Mucosa of descending colon (tissue), 3 donors: ENCODE results near the gene CCNYL1. TPM values are rescaled to one million over a fixed set of nuclear protein-coding genes. Genes with fewer than 3 reads are reported as not detected.
A peak's percentile ranks its signal among the peaks of the same experiment; 100 is the strongest.

Source experiments
- ATAC-seq: fragments of 200-7000 bp; cut with Tn5 transposase; one replicate; pipeline ENCODE4 v1.9.1; 2020; ENCODE audit warnings: mild to moderate bottlenecking, moderate library complexity
- DNase-seq, 3 donors: peaks; one replicate each; pipeline ENCODE4 v3.0.0-alpha.2; 2020
- H3K36me3 ChIP-seq: fragments of 200-600 bp; one replicate; pipeline ENCODE4 v1.8.0; 2021; ENCODE audit warnings: low read depth, mild to moderate bottlenecking
- H3K4me1 ChIP-seq: fragments of 200-600 bp; one replicate; pipeline ENCODE4 v1.8.0; 2021; ENCODE audit warnings: low read depth, mild to moderate bottlenecking
- H3K4me3 ChIP-seq: fragments of 200-600 bp; one replicate; pipeline ENCODE4 v1.8.0; 2021; ENCODE audit warnings: mild to moderate bottlenecking
- H3K9me3 ChIP-seq: fragments of 200-600 bp; one replicate; pipeline ENCODE4 v1.8.0; 2021; ENCODE audit warnings: mild to moderate bottlenecking
- CTCF ChIP-seq: fragments of 200-600 bp; IDR thresholded peaks from one replicate; pipeline ENCODE4 v1.8.0; 2022; ENCODE audit warnings: antibody characterized with exemption, mild to moderate bottlenecking
- intact Hi-C, 2 donors: fragments of 100-400 bp; cut with DNase I in 1 of 2; cut with micrococcal nuclease in 1 of 2; formaldehyde crosslinking; loops; one replicate each; pipeline versions ENCODE4 v1.11.0 to v1.11.1; 2022; cut with DNase I, micrococcal nuclease
- total RNA-seq, 3 donors: library from RNA; stranded (reverse); fragmentation: NEBNext Ultra II Directional in 2 of 3; extraction: Animal tissue kit (Norgen Biotek cat#: 25700) in 2 of 3; gene quantifications; one replicate each; pipeline versions ENCODE4 v1.2.1 to v1.2.4, GENCODE V29; 2021 to 2023
- donor health status: DM: no; HTN: no; CAD: no; lungs with moderate emphysema.
- donor health status: DM: no; HTN: no; CAD: no.
- donor health status: DM: no; HTN: yes; CAD: no.

Gene CCNYL1
- total RNA-seq, 3 donors from 2014 or later, result 27.8 to 53.9 (median 32.0) TPM

DNA sequence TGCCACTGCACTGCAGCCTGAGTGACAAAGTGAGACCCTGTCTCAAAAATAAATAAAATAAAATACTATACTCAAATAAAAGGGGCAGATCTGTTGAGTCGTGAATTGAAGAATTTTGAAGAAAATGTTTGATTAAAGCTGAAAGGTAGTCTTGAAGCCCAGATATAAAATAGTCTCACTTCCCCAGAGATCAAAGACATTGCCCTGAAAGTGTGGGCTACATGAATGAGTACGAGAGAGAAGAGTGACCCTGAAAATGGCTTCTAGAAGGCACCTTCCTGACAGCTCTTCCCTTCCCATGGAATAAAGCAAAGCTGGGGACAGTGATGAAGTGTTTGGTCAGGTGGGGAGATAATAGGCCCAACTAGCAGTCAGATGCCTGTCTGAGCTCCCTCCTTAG lies 72.1 kb downstream of the CCNYL1 start:
- H3K4me1 ChIP-seq, result peaks cover 22% of the 10 kb centered on the region
- H3K4me3 ChIP-seq, result no peak overlapping the region
- DNase-seq (no peak), ATAC-seq (no peak)
- TF ChIP-seq CTCF, result no peak
- no peaks in the 10 kb centered on the region for H3K9me3 ChIP-seq
- intact Hi-C loops, result no loop called here
- no peaks in the 10 kb centered on the region for H3K36me3 ChIP-seq

DNA sequence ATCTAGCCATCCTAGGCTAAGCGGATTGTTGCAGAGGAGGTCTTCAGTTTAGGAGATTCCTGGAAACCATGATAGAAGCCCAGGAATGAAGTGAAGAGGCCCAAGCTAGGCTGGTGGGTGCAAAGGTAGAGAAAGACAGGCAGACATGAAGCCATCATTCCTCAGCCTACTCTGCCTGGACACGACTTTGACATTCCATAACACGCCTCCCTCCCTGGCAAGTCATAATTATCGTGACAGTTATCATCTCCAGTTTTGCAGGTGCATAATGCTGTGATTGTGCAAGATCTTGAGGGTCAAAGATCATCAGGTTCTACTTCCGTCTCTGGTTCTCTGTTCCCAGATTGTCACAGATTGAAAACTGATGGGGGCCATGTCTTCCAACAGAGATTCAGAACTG lies 73.5 kb downstream of the CCNYL1 start:
- TF ChIP-seq CTCF, result no peak
- H3K9me3 ChIP-seq, result no peaks in the 10 kb centered on the region
- intact Hi-C loops, result no loop called here
- ATAC-seq (peak; percentile 56), DNase-seq (peak in 1 of 3 donors; percentile 58)
- no peak overlapping the region for H3K4me3 ChIP-seq
- H3K36me3 ChIP-seq, result no peaks in the 10 kb centered on the region
- peaks cover 22% of the 10 kb centered on the region for H3K4me1 ChIP-seq

GRCh38 chr2:207787017-207787416 lies 75.6 kb downstream of the CCNYL1 start:
- Histone ChIP-seq H3K9me3 (no peaks in the 10 kb centered on the region), H3K4me1 (peaks cover 19% of the 10 kb centered on the region), H3K36me3 (no peaks in the 10 kb centered on the region), H3K4me3 (no peak overlapping the region)
- DNase-seq, result no peak
- ATAC-seq, result no peak
- no peak for TF ChIP-seq CTCF
- intact Hi-C loops, result no loop called here

DNA sequence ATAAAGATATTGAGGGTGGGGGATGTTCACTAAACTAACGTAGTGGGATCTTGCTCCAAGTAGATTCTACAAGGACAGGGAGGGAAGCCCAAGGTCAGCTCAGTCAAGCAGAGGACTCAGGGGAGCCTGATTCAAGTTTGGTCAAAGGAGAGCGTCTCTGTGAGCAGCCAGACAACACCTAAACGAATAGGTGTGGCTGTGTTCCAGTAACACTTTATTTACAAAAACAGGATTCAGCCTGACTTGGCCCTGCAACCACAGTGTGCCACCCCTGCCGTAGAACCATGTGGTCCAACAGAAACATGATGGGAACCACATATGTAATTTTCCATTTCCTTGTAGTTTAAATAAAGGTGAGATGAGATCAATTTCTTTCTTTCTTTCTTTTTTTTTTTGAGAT lies 76.4 kb downstream of the CCNYL1 start:
- Histone ChIP-seq H3K4me1 (peaks cover 11% of the 10 kb centered on the region), H3K9me3 (no peaks in the 10 kb centered on the region), H3K36me3 (no peaks in the 10 kb centered on the region), H3K4me3 (no peak overlapping the region)
- intact Hi-C loops, result no loop called here
- ATAC-seq, result no peak
- TF ChIP-seq CTCF, result no peak
- no peak for DNase-seq

DNA sequence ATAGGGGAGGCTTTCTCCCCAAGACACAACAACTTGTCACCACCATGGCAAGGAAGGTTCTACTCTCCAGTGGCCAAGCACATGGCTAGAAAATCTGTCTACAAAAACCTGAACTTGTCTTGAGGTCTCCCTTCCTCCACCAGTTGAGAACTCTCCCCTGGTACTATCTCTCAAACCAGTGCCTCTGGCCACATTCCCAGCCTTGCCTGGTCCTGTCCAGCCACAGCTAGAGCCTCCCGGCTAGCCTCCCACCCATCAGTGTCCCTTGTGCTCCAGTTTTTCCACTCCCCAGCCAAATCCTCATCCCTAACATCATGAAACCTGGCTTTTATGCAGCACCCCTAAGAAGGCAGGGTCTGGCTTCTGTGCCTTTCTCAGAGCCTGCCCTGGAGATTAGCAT lies 79.5 kb downstream of the CCNYL1 start:
- intact Hi-C loops, result no loop called here
- no peaks in the 10 kb centered on the region for H3K9me3 ChIP-seq
- ATAC-seq (no peak), DNase-seq (no peak)
- TF ChIP-seq CTCF, result no peak
- no peak overlapping the region for H3K4me3 ChIP-seq
- H3K36me3 ChIP-seq, result no peaks in the 10 kb centered on the region
- no peaks in the 10 kb centered on the region for H3K4me1 ChIP-seq

DNA sequence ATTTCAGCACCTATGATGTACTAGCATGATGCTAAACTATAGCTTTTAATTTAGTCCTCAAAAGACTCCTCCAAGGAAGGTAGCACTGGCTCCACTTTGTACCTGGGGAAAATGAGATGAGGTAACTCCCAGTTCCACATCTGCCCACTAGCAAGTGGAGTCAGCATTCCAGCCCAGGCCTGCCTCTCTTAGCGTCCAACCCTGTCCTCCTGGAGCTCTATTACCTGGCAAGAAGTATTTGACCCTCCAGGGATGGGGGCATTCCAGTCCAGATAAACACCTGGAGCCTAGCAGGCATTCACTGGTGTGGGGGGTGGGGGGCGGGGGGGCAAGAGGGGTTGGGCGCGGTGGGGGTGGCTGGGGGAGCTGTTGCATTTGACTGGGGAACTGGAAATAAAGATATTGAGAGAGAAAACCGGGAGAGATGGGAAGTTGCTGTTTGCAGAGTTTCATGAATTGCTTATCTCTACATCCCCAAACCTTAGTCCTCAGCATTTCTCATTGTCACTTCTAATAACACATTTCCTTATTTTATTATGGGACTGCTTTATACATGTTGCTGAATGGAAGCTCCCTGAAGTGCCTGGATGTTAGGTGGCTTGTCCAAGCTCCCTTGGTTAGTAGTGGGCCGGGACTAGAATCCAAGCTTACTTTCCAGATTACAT lies 80.3 kb downstream of the CCNYL1 start:
- Histone ChIP-seq H3K36me3 (no peaks in the 10 kb centered on the region), H3K4me1 (peaks cover 5% of the 10 kb centered on the region), H3K9me3 (no peaks in the 10 kb centered on the region), H3K4me3 (no peak overlapping the region)
- TF ChIP-seq CTCF, result no peak
- DNase-seq (no peak), ATAC-seq (no peak)
- intact Hi-C loops, result no loop called here
